CD8-positive, alpha-beta memory T cell (primary cell): ENCODE data around the gene TAS2R30. TPM values are rescaled to one million over a fixed set of nuclear protein-coding genes. Genes with fewer than 3 reads are reported as not detected.

Experiments used
- CTCF ChIA-PET: fragments of 350-600 bp; sonication (Branson Sonifier 250); formaldehyde crosslinking; loops from one replicate; lab custom pipeline; 2021; ENCODE audit warnings: antibody characterized with exemption; lab: Charles Lee
- POLR2A ChIA-PET: fragments of 350-600 bp; sonication (Branson Sonifier 250); formaldehyde crosslinking; loops from one replicate; lab custom pipeline; 2021; ENCODE audit warnings: antibody characterized with exemption; lab: Charles Lee
- DNase-seq, 5 donors: peaks; one replicate each; pipeline versions ENCODE4 v3.0.0 to v3.0.0-alpha.2; 2020 to 2022; ENCODE audit warnings: mixed read lengths in 1 of 5
- H3K27ac ChIP-seq: one replicate; pipeline ENCODE4 v1.7.0; 2013; ENCODE audit warnings: low read depth, mild to moderate bottlenecking, low read length, moderate library complexity
- H3K27me3 ChIP-seq: 2 replicates; pipeline ENCODE4 v1.7.0; 2013; ENCODE audit warnings: low read length, mild to moderate bottlenecking; ENCODE audit not compliant: insufficient read depth, poor library complexity, severe bottlenecking
- H3K36me3 ChIP-seq: 2 replicates; pipeline ENCODE4 v1.7.0; 2013; ENCODE audit warnings: mild to moderate bottlenecking, low read length, moderate library complexity; ENCODE audit not compliant: insufficient read depth
- H3K4me1 ChIP-seq: 2 replicates; pipeline ENCODE4 v1.7.0; 2013; ENCODE audit warnings: mild to moderate bottlenecking, low read length, moderate library complexity; ENCODE audit not compliant: insufficient read depth
- H3K4me3 ChIP-seq: 2 replicates; pipeline ENCODE4 v1.7.0; 2013; ENCODE audit warnings: mild to moderate bottlenecking, low read length
- H3K9me3 ChIP-seq: 2 replicates; pipeline ENCODE4 v1.7.0; 2013; ENCODE audit warnings: mild to moderate bottlenecking, low read length
- H3K27ac Mint-ChIP-seq, 8 donors: one replicate each; pipeline ENCODE4 v1.8.0; 2020 to 2021; ENCODE audit warnings: mixed read lengths in 8 of 8, mild to moderate bottlenecking in 6 of 8, inconsistent platforms in 3 of 8, moderate library complexity in 3 of 8
- H3K27me3 Mint-ChIP-seq, 2 donors: one replicate each; pipeline ENCODE4 v1.8.0; 2020 to 2021; ENCODE audit warnings: mixed read lengths in 2 of 2, mild to moderate bottlenecking in 1 of 2, moderate library complexity in 1 of 2
- H3K36me3 Mint-ChIP-seq, 3 donors: one replicate each; pipeline ENCODE4 v1.8.0; 2020 to 2021; ENCODE audit warnings: mixed read lengths in 3 of 3, inconsistent platforms in 1 of 3, mild to moderate bottlenecking in 1 of 3
- H3K4me1 Mint-ChIP-seq, 3 donors: one replicate each; pipeline ENCODE4 v1.8.0; 2020 to 2021; ENCODE audit warnings: mixed read lengths in 3 of 3, inconsistent platforms in 1 of 3, mild to moderate bottlenecking in 1 of 3
- H3K4me3 Mint-ChIP-seq, 7 donors: one replicate each; pipeline ENCODE4 v1.8.0; 2020 to 2021; ENCODE audit warnings: mixed read lengths in 7 of 7, mild to moderate bottlenecking in 6 of 7, moderate library complexity in 4 of 7, inconsistent platforms in 2 of 7
- H3K9me3 Mint-ChIP-seq, 5 donors: one replicate each; pipeline ENCODE4 v1.8.0; 2020 to 2022; ENCODE audit warnings: mixed read lengths in 5 of 5, mild to moderate bottlenecking in 3 of 5, moderate library complexity in 2 of 5, inconsistent platforms in 1 of 5
- polyA plus RNA-seq: library from polyadenylated mRNA; unstranded; fragments of 300-500 nt; fragmentation: Illumina TruSeq; gene quantifications from one replicate; pipeline ENCODE4 v1.2.3, GENCODE V29; 2021
- total RNA-seq, 2 experiments: library from RNA; stranded (reverse); gene quantifications; one replicate each; pipeline ENCODE4 v1.2.3, GENCODE V29; 2021

Gene TAS2R30
- total and polyA plus RNA-seq, 3 experiments from 2014 or later, result 0.94 to 1.3 TPM; not detected in 1

DNA sequence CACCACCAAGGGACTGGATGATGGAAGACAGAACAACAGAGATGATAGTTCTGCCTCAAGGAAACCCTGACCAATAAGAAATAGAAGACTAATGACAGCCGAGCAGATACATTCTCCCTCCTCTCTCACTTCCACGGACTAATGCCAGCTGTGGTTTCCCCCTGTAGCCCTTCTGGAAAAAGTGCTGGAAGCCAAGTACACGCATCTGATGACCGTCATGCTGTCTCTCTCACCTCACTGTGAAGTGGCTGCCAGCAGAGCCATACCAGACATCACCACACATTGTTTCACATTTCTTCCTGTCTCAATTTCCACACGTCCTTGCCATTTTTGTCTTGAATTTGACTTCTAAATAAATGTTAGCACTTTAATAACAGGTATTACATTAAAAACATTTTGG, 45.2 kb downstream of the TAS2R30 start:
- Mint-ChIP-seq H3K4me1 (no peaks in the 10 kb centered on the region), H3K36me3 (peaks cover 3 to 47% (median 8%) of the 10 kb centered on the region in 3 donors), H3K27me3 (no peaks in the 10 kb centered on the region), H3K27ac (no peak overlapping the region), H3K9me3 (peaks cover 0 to 9% (median 0%) of the 10 kb centered on the region in 5 donors), H3K4me3 (no peak overlapping the region)
- no peaks in the 10 kb centered on the region for H3K9me3 ChIP-seq
- no peak for DNase-seq
- ChIA-PET POLR2A (no interaction called here), CTCF (no interaction called here)
- no peaks in the 10 kb centered on the region for H3K4me1 ChIP-seq
- H3K36me3 ChIP-seq, result no peaks in the 10 kb centered on the region
- no peaks in the 10 kb centered on the region for H3K27me3 ChIP-seq
- no peak overlapping the region for H3K27ac ChIP-seq
- no peak overlapping the region for H3K4me3 ChIP-seq

- Histone ChIP-seq H3K27ac (no peak overlapping the region), H3K36me3 (no peaks in the 10 kb centered on the region), H3K27me3 (no peaks in the 10 kb centered on the region), H3K4me1 (no peaks in the 10 kb centered on the region), H3K4me3 (no peak overlapping the region), H3K9me3 (no peaks in the 10 kb centered on the region)
- H3K36me3 Mint-ChIP-seq, result peaks cover 8 to 46% (median 11%) of the 10 kb centered on the region in 3 donors
- DNase-seq, result no peak
- no peak overlapping the region for H3K27ac Mint-ChIP-seq
- peaks cover 5 to 30% (median 8%) of the 10 kb centered on the region in 5 donors for H3K9me3 Mint-ChIP-seq
- H3K4me3 Mint-ChIP-seq, result no peak overlapping the region
- no peaks in the 10 kb centered on the region for H3K4me1 Mint-ChIP-seq
- no peaks in the 10 kb centered on the region for H3K27me3 Mint-ChIP-seq
- ChIA-PET CTCF (no interaction called here), POLR2A (no interaction called here)
These were observed 49.0 kb downstream of the TAS2R30 start for GRCh38 chr12:11085419-11085818.

Other genes starting within 250 kb of the TAS2R30 start
- under 1 TPM; 0.26 to 0.27 TPM for gene TAS2R13, start 225.1 kb downstream of the TAS2R30 start, total RNA-seq
- not detected for gene TAS2R13, start 225.1 kb downstream of the TAS2R30 start, polyA plus RNA-seq
- gene PRH2, start 205.4 kb downstream of the TAS2R30 start, total RNA-seq, result not detected
- not detected for gene PRH2, start 205.4 kb downstream of the TAS2R30 start, polyA plus RNA-seq
- under 1 TPM; 0.55 to 0.95 TPM for gene TAS2R14, start 195.4 kb downstream of the TAS2R30 start, total RNA-seq
- 1.0 TPM for gene TAS2R14, start 195.4 kb downstream of the TAS2R30 start, polyA plus RNA-seq
- under 1 TPM; 0.22 to 0.47 TPM for gene TAS2R50, start 147.7 kb downstream of the TAS2R30 start, total RNA-seq
- gene TAS2R50, start 147.7 kb downstream of the TAS2R30 start, polyA plus RNA-seq, result not detected
- under 1 TPM; 0.46 to 0.75 TPM for gene TAS2R20, start 136.3 kb downstream of the TAS2R30 start, total RNA-seq
- not detected for gene TAS2R20, start 136.3 kb downstream of the TAS2R30 start, polyA plus RNA-seq
- under 1 TPM; 0.78 to 0.88 TPM for gene TAS2R19, start 112.0 kb downstream of the TAS2R30 start, total RNA-seq
- gene TAS2R19, start 112.0 kb downstream of the TAS2R30 start, polyA plus RNA-seq, result 0.52 TPM
- 1 to 10 TPM; 1.0 to 1.3 TPM for gene TAS2R31, start 103.2 kb downstream of the TAS2R30 start, total RNA-seq
- gene TAS2R31, start 103.2 kb downstream of the TAS2R30 start, polyA plus RNA-seq, result not detected
- under 1 TPM; 0.55 to 0.93 TPM for gene TAS2R46, start 72.3 kb downstream of the TAS2R30 start, total RNA-seq
- gene TAS2R46, start 72.3 kb downstream of the TAS2R30 start, polyA plus RNA-seq, result not detected
- under 1 TPM in 1 of 2 experiments, not detected in 1; 0.42 TPM for gene TAS2R43, start 42.3 kb downstream of the TAS2R30 start, total RNA-seq
- not detected for gene TAS2R43, start 42.3 kb downstream of the TAS2R30 start, polyA plus RNA-seq
- 10 to 100 TPM; 12.0 to 12.8 TPM for gene SMIM10L1, start 36.5 kb upstream of the TAS2R30 start, total RNA-seq
- gene SMIM10L1, start 36.5 kb upstream of the TAS2R30 start, polyA plus RNA-seq, result 8.4 TPM
- gene TAS2R42, start 52.3 kb upstream of the TAS2R30 start, total RNA-seq, result not detected
- gene TAS2R42, start 52.3 kb upstream of the TAS2R30 start, polyA plus RNA-seq, result not detected
- not detected for gene PRB3, start 135.1 kb upstream of the TAS2R30 start, total RNA-seq
- gene PRB3, start 135.1 kb upstream of the TAS2R30 start, polyA plus RNA-seq, result not detected
- not detected for gene PRB4, start 175.8 kb upstream of the TAS2R30 start, total RNA-seq
- not detected for gene PRB4, start 175.8 kb upstream of the TAS2R30 start, polyA plus RNA-seq